Smooth muscle cell (in vitro differentiated cells): ENCODE measurements around the gene CLINT1. TPM values are rescaled to one million over a fixed set of nuclear protein-coding genes. Genes with fewer than 3 reads are reported as not detected.

Source experiments
- DNase-seq: peaks from one replicate; lab custom pipeline; 2025; ENCODE audit not compliant: unreplicated experiment; lab: John Stamatoyannopoulos, UW
- H2AFZ ChIP-seq: fragments of 200-600 bp; sonication (generic); 2 replicates; pipeline ENCODE4 v1.6.0; 2016; ENCODE audit warnings: antibody characterized with exemption, low read depth, mild to moderate bottlenecking
- H3F3A ChIP-seq: fragments of 200-600 bp; sonication (generic); 2 replicates; pipeline ENCODE4 v1.6.0; 2017; ENCODE audit warnings: antibody characterized with exemption, low read depth
- H3K27ac ChIP-seq: fragments of 200-600 bp; sonication (generic); 2 replicates; pipeline ENCODE4 v1.5.1; 2016; ENCODE audit warnings: low read depth, mild to moderate bottlenecking
- H3K27me3 ChIP-seq: fragments of 200-600 bp; sonication (generic); 2 replicates; pipeline ENCODE4 v1.6.1; 2016; ENCODE audit warnings: low read depth, mild to moderate bottlenecking
- H3K36me3 ChIP-seq: fragments of 200-600 bp; sonication (generic); 2 replicates; pipeline ENCODE4 v1.5.1; 2016; ENCODE audit warnings: low read depth
- H3K4me1 ChIP-seq: fragments of 200-600 bp; sonication (generic); 2 replicates; pipeline ENCODE4 v1.5.1; 2016; ENCODE audit warnings: low read depth
- H3K4me2 ChIP-seq: fragments of 200-600 bp; sonication (generic); 2 replicates; pipeline ENCODE4 v1.6.0; 2016; ENCODE audit warnings: mild to moderate bottlenecking
- H3K4me3 ChIP-seq: fragments of 200-600 bp; sonication (generic); 2 replicates; pipeline ENCODE4 v1.5.1; 2016; ENCODE audit warnings: mild to moderate bottlenecking
- H3K79me2 ChIP-seq: fragments of 200-600 bp; sonication (generic); 2 replicates; pipeline ENCODE4 v1.6.0; 2016; ENCODE audit warnings: low read depth, mild to moderate bottlenecking
- H3K9ac ChIP-seq: fragments of 200-600 bp; sonication (generic); 2 replicates; pipeline ENCODE4 v1.6.0; 2016; ENCODE audit warnings: low read depth
- H3K9me3 ChIP-seq: fragments of 200-600 bp; sonication (generic); replicated peaks from 2 replicates; pipeline ENCODE4 v1.5.1; 2016; ENCODE audit warnings: low read depth
- H4K20me1 ChIP-seq: fragments of 200-600 bp; sonication (generic); 2 replicates; pipeline ENCODE4 v1.6.0; 2016; ENCODE audit warnings: low read depth
- CTCF ChIP-seq: fragments of 200-600 bp; sonication (generic); IDR thresholded peaks from 2 replicates; pipeline ENCODE4 v1.5.1; 2017; ENCODE audit warnings: borderline replicate concordance, mild to moderate bottlenecking, antibody characterized with exemption; ENCODE audit not compliant: insufficient read depth, poor library complexity, severe bottlenecking
- WGBS: methylation state at CpG from one replicate; pipeline ENCODE4 v1.1.7; 2016; ENCODE audit warnings: low lambda C conversion rate; 5-methylcytosine and 5-hydroxymethylcytosine counted together
- polyA plus RNA-seq: library from polyadenylated mRNA; unstranded; fragments of >200 nt; fragmentation: Nextera tagmentation; extraction: Ambion mirVana; gene quantifications from 2 replicates; pipeline ENCODE4 v1.2.1, GENCODE V29; 2016
- total RNA-seq: library from RNA; depleted of rRNA; stranded (reverse); fragments of >200 nt; gene quantifications from 2 replicates; pipeline ENCODE4 v1.2.3, GENCODE V29; 2014

CLINT1 gene
- total and polyA plus RNA-seq, 2 experiments from 2014 or later: 63.5 to 83.9 TPM

GRCh38 chr5:157741131-157741530, 117.8 kb downstream of the CLINT1 start:
- 86% methylated on average over 4 of the region's 4 CpGs for WGBS

GRCh38 chr5:157740229-157740610, 118.7 kb downstream of the CLINT1 start:
- no peaks in the 10 kb centered on the region for H4K20me1 ChIP-seq
- H3K4me1 ChIP-seq: no peaks in the 10 kb centered on the region
- H3K4me2 ChIP-seq: no peak overlapping the region
- H3K36me3 ChIP-seq: peaks cover 8% of the 10 kb centered on the region
- WGBS: 57% methylated on average over 3 of the region's 3 CpGs
- DNase-seq: no peak
- peak; percentile 42 for TF ChIP-seq CTCF
- H3K27me3 ChIP-seq: no peaks in the 10 kb centered on the region
- no peak overlapping the region for H3K4me3 ChIP-seq
- H3K9ac ChIP-seq: no peak overlapping the region
- H3F3A ChIP-seq: no peaks in the 10 kb centered on the region
- no peaks in the 10 kb centered on the region for H3K79me2 ChIP-seq
- H3K9me3 ChIP-seq: no peaks in the 10 kb centered on the region
- no peak overlapping the region for H2AFZ ChIP-seq
- no peak overlapping the region for H3K27ac ChIP-seq

More at GRCh38 chr5:157741131-157741530, 117.8 kb downstream of the CLINT1 start:
- H4K20me1 ChIP-seq: no peaks in the 10 kb centered on the region
- H3K4me2 ChIP-seq: no peak overlapping the region
- peaks cover 8% of the 10 kb centered on the region for H3K36me3 ChIP-seq
- no peak for DNase-seq
- H3K79me2 ChIP-seq: no peaks in the 10 kb centered on the region
- no peaks in the 10 kb centered on the region for H3K27me3 ChIP-seq
- H3K4me1 ChIP-seq: no peaks in the 10 kb centered on the region
- H3F3A ChIP-seq: no peaks in the 10 kb centered on the region
- H3K9me3 ChIP-seq: no peaks in the 10 kb centered on the region
- H3K9ac ChIP-seq: no peak overlapping the region
- H3K4me3 ChIP-seq: no peak overlapping the region
- no peak overlapping the region for H3K27ac ChIP-seq
- no peak overlapping the region for H2AFZ ChIP-seq
- no peak for TF ChIP-seq CTCF

- Histone ChIP-seq H3K4me3 (no peak overlapping the region), H3F3A (no peaks in the 10 kb centered on the region), H3K4me1 (no peaks in the 10 kb centered on the region), H4K20me1 (no peaks in the 10 kb centered on the region), H3K9me3 (no peaks in the 10 kb centered on the region), H3K79me2 (no peaks in the 10 kb centered on the region), H3K9ac (no peak overlapping the region), H2AFZ (no peak overlapping the region), H3K36me3 (peaks cover 8% of the 10 kb centered on the region), H3K27ac (no peak overlapping the region), H3K4me2 (no peak overlapping the region), H3K27me3 (no peaks in the 10 kb centered on the region)
- TF ChIP-seq CTCF: no peak
- DNase-seq: no peak
- 90% methylated on average over 12 of the region's 12 CpGs for WGBS
Measured at GRCh38 chr5:157739388-157740228, 119.3 kb downstream of the CLINT1 start.

GRCh38 chr5:157735991-157736390, 123.0 kb downstream of the CLINT1 start:
- Histone ChIP-seq H3K4me1 (peaks cover under 1% of the 10 kb centered on the region), H3K79me2 (no peaks in the 10 kb centered on the region), H3F3A (peaks cover 5% of the 10 kb centered on the region), H3K4me3 (no peak overlapping the region), H3K4me2 (no peak overlapping the region), H3K9ac (no peak overlapping the region), H3K27ac (no peak overlapping the region), H3K27me3 (no peaks in the 10 kb centered on the region), H3K36me3 (peaks cover 8% of the 10 kb centered on the region), H4K20me1 (no peaks in the 10 kb centered on the region), H3K9me3 (no peaks in the 10 kb centered on the region), H2AFZ (no peak overlapping the region)
- 90% methylated on average over 6 of the region's 6 CpGs for WGBS
- TF ChIP-seq CTCF: no peak
- DNase-seq: no peak
